H1 (cell line): ENCODE data around the gene SKA3. TPM values are rescaled to one million over a fixed set of nuclear protein-coding genes. Genes with fewer than 3 reads are reported as not detected.

Source experiments
- PHF8 ChIP-seq: fragments of 200-600 bp; sonication (generic); conservative IDR thresholded peaks from 2 replicates; pipeline ENCODE4 v1.7.1; 2012; ENCODE audit warnings: low read depth, mild to moderate bottlenecking, inconsistent platforms, low read length, moderate library complexity
- polyA plus RNA-seq, 7 experiments: library from polyadenylated mRNA; depleted of rRNA in 3 of 7; stranded (reverse) in 5 of 7; unstranded in 2 of 7; fragments of >200 nt in 5 of 7; fragments of 200-250 nt in 2 of 7; gene quantifications; 1 replicate in 5 of 7; 2 replicates in 1 of 7; 4 replicates in 1 of 7; pipeline versions ENCODE4 v1.2.1 to v1.2.3, GENCODE V29; 2011 to 2013; ENCODE audit warnings: missing spikeins in 2 of 7, mixed read lengths in 2 of 7
- total RNA-seq: library from RNA; stranded (reverse); fragmentation: NEBNext Ultra II Directional; extraction: Animal tissue kit (Norgen Biotek cat#: 25700); gene quantifications from 2 replicates; pipeline ENCODE4 v1.2.1, GENCODE V29; 2021

SKA3 gene
- total and polyA plus RNA-seq, 2 of the 8 experiments (the other 6 are each of a cell fraction or from before 2014, with no cell fraction given), result 32.3 to 63.7 TPM

DNA sequence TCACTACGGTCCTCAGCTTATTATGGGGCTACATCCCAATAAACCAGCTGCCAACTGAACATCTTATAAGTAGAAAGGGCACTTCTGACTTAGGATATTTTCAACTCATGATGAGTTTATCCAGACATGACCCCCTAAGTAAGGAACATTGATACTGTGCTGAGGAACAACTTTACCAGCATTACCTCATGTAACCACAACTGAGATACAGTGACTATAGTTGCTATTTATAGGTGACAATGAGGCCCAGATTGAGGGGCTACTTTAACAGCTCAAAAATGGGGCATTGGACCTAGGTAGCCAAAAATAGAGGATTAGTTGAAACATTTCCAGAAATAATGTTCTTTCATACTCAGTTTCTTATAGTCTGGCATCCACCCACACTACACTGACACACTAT, 26.8 kb downstream of the SKA3 start (continued):
- TF ChIP-seq PHF8, result no peak
- TF ChIP-seq, all 59 proteins: peak for 0
